ENCODE data around the gene CBR1. TPM values are rescaled to one million over a fixed set of nuclear protein-coding genes. Genes with fewer than 3 reads are reported as not detected.

CBR1 gene
- total and polyA plus RNA-seq, 10 of the 15 experiments (the other 5 are each of a cell fraction or from before 2014, with no cell fraction given) = 16.9 to 138 (median 57.4) TPM

DNA sequence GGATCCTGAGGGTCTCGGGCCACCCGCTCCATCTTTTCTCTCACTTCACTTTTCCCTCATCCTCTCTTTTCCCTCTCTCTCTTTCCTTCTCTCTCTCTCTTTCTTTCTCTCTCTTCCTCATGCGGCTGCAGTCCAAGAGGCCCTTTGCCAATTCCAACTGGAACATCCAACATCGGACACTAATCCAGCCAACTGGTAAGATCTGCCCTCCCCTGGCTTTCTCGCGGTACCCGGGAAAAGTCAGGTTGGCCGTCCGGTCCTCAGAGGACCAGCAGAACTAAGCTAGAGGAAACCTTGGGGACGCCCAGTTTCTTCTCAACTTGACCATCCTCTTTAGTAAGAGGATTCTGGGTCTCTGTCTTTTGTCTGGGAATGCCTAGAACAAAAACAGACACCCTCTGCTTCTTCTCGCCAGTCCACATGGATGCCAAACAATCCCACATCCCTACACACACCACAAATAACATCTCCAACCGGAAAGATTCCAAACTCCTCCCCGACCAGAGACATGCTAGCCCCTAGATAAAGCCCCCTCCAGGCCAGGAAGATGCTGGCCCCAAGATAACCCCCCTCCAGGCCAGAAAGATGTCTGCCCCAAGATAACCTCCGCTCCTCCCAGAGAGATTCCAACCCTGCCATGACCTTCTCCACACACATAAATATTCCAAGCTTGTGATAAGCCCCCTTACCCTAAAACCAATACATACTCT, 6.3 kb upstream of the CBR1 start (continued):
- TF ChIP-seq, protein P1, sequence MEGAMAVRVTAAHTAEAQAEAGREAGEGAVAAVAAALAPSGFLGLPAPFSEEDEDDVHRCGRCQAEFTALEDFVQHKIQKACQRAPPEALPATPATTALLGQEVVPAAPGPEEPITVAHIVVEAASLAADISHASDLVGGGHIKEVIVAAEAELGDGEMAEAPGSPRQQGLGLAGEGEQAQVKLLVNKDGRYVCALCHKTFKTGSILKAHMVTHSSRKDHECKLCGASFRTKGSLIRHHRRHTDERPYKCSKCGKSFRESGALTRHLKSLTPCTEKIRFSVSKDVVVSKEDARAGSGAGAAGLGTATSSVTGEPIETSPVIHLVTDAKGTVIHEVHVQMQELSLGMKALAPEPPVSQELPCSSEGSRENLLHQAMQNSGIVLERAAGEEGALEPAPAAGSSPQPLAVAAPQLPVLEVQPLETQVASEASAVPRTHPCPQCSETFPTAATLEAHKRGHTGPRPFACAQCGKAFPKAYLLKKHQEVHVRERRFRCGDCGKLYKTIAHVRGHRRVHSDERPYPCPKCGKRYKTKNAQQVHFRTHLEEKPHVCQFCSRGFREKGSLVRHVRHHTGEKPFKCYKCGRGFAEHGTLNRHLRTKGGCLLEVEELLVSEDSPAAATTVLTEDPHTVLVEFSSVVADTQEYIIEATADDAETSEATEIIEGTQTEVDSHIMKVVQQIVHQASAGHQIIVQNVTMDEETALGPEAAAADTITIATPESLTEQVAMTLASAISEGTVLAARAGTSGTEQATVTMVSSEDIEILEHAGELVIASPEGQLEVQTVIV (IDR thresholded peaks at IDR 0.05; ENCODE audit: borderline replicate concordance, partially characterized antibody) = no peak

DNA sequence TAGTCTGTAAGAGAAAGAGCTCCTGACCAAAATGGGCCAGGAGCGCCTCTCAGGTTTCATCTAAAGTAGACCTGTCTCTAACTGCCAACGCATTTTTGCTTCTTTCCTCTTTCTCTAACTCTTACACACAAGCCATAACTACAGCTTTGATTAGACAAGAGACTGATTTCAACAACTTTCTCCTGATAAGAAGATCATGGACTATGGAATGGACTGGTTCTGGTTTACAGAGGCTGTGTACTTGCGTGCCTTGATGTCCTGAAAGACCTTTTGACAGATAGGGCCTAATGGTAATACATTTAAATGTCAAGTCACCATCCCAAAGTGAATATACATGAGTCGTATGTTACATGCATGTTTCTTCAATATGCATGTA, 5.8 kb upstream of the CBR1 start:
- TF ChIP-seq SRF (IDR thresholded peaks at IDR 0.05; ENCODE audit: low read depth in 2 of 2, low read length in 2 of 2) (no peak), PML (IDR thresholded peaks at IDR 0.05; ENCODE audit: low read length) (no peak), ZSCAN29 (IDR thresholded peaks at IDR 0.05) (no peak), CEBPB (IDR thresholded peaks at IDR 0.05; ENCODE audit: borderline replicate concordance in 1 of 2, low read depth in 2 of 2, low read length in 2 of 2) (no peak), FOXK2 (IDR thresholded peaks at IDR 0.05) (no peak)
- SMC1A ChIA-PET (ENCODE audit: uncharacterized antibody, unreplicated experiment) = no interaction called here
- DNase-seq (ENCODE audit: low read depth, low spot score) (no peak), FAIRE-seq (no peak), ATAC-seq (no peak)
- Histone ChIP-seq H3K27ac (ENCODE audit: control insufficient read depth, insufficient read depth) (no peak overlapping the region), H3K9ac (ENCODE audit: control insufficient read depth, insufficient read depth, low read length) (no peak overlapping the region), H3K79me2 (ENCODE audit: control insufficient read depth, insufficient read depth, low read length) (peaks cover 7% of the 10 kb centered on the region), H2AFZ (ENCODE audit: control insufficient read depth, low read depth, low read length) (no peak overlapping the region), H3K4me2 (ENCODE audit: control insufficient read depth, insufficient read depth) (no peak overlapping the region), H3K36me3 (ENCODE audit: control insufficient read depth in 2 of 2, insufficient read depth in 2 of 2, low read length in 1 of 2) (no peaks in the 10 kb centered on the region), H3K4me3 (no peak overlapping the region), H3K27me3 (replicated peaks in 1 of 2; ENCODE audit: control insufficient read depth in 2 of 2, insufficient read depth in 2 of 2, low read length in 1 of 2) (no peaks in the 10 kb centered on the region), H3K9me3 (replicated peaks; ENCODE audit: control insufficient read depth, insufficient read depth, low read length) (peaks cover 4% of the 10 kb centered on the region), H4K20me1 (ENCODE audit: control insufficient read depth, insufficient read depth) (no peaks in the 10 kb centered on the region), H3K4me1 (ENCODE audit: control insufficient read depth, insufficient read depth, low read length) (no peaks in the 10 kb centered on the region)
- in situ Hi-C loops (cut with MboI) (no loop called here), intact Hi-C loops (cut with micrococcal nuclease; ENCODE audit: unreplicated experiment) (no loop called here)
- POLR2A ChIA-PET = interaction anchor here (0.6 to 1.3 kb wide), 3 partner anchors 9 to 17 kb away, joined by 3 to 5 read pairs (median 3); no protein-coding TSS in a partner anchor
- no TSS peak for BruUV-seq (replicated peaks)
- RAD21 ChIA-PET (ENCODE audit: unreplicated experiment) = no interaction called here
- CTCF ChIA-PET = no interaction called here
- 83% methylated on average over 4 of the region's 4 CpGs for WGBS (ENCODE audit: insufficient coverage, insufficient replicate concordance, low lambda C conversion rate, missing lambda C conversion rate)
